Kidney (tissue), 14 donors: Measurements from ENCODE around the gene PPP6C. TPM values are rescaled to one million over a fixed set of nuclear protein-coding genes. Genes with fewer than 3 reads are reported as not detected.

Experiments
- DNase-seq, 5 donors: peaks; one replicate each; pipeline ENCODE4 v3.0.0-alpha.2; 2013 to 2020
- FAIRE-seq: peaks from 2 replicates; lab custom pipeline; 2012; peaks lifted over from hg19 to GRCh38; lab: Jason Lieb, UNC
- H3K27ac ChIP-seq, 2 donors: one replicate each; pipeline ENCODE4 v1.7.0; 2013; ENCODE audit warnings: low read depth in 2 of 2, low read length in 2 of 2, inconsistent platforms in 1 of 2
- H3K27me3 ChIP-seq: one replicate; pipeline ENCODE4 v1.7.1; 2013; ENCODE audit warnings: low read length, inconsistent platforms; ENCODE audit not compliant: control insufficient read depth, insufficient read depth
- H3K36me3 ChIP-seq, 3 donors: one replicate each; pipeline versions ENCODE4 v1.7.0 to v1.7.1; 2013; ENCODE audit warnings: low read length in 3 of 3, control low read depth in 1 of 3, inconsistent platforms in 1 of 3; ENCODE audit not compliant: insufficient read depth in 3 of 3, control insufficient read depth in 2 of 3
- H3K4me1 ChIP-seq, 3 donors: one replicate each; pipeline versions ENCODE4 v1.7.0 to v1.7.1; 2013; ENCODE audit warnings: low read length in 3 of 3, inconsistent platforms in 1 of 3, low read depth in 1 of 3; ENCODE audit not compliant: control insufficient read depth in 2 of 3, insufficient read depth in 2 of 3
- H3K4me3 ChIP-seq, 3 donors: one replicate each; pipeline versions ENCODE4 v1.7.0 to v1.8.1; 2013; ENCODE audit warnings: low read length in 3 of 3, control low read depth in 1 of 3, inconsistent platforms in 1 of 3
- H3K9ac ChIP-seq, 3 donors: one replicate each; pipeline versions ENCODE4 v1.7.0 to v1.7.1; 2013; ENCODE audit warnings: low read length in 3 of 3, control low read depth in 1 of 3, inconsistent platforms in 1 of 3
- H3K9me3 ChIP-seq, 3 donors: one replicate each; pipeline versions ENCODE4 v1.7.0 to v1.7.1; 2013; ENCODE audit warnings: low read length in 3 of 3, control low read depth in 1 of 3, inconsistent platforms in 1 of 3; ENCODE audit not compliant: control insufficient read depth in 2 of 3, insufficient read depth in 1 of 3
- intact Hi-C: fragments of 100-400 bp; cut with DNase I; formaldehyde crosslinking; loops from one replicate; pipeline ENCODE4 v1.11.1; 2022
- polyA plus RNA-seq: library from polyadenylated mRNA; stranded (reverse); fragments of 350-450 nt; fragmentation: Illumina TruSeq; extraction: RNeasy Lipid Tissue Mini Kit (QIAGEN cat#74804); gene quantifications from one replicate; pipeline ENCODE4 v1.2.3, GENCODE V29; 2014; ENCODE audit warnings: low read depth, low replicate concordance; ENCODE audit not compliant: insufficient read depth
- total RNA-seq: library from RNA; stranded (reverse); fragmentation: NEBNext Ultra II Directional; extraction: Animal tissue kit (Norgen Biotek cat#: 25700); gene quantifications from one replicate; pipeline ENCODE4 v1.2.1, GENCODE V29; 2021
- TF ChIP-seq, protein P1 (sequence below): IDR thresholded peaks from 3 replicates; pipeline ENCODE4 v1.5.1; 2012; ENCODE audit warnings: mild to moderate bottlenecking, moderate library complexity, borderline replicate concordance; ENCODE audit not compliant: insufficient read depth; ENCODE audit errors: extremely low read depth
- donor health status: control.
- donor health status: control.
- donor health status: control.
- donor health status: control.
- donor health status: control.
- donor health status: DM: yes; HTN: yes; CAD: no.
- donor health status: Normal renal cell carcinoma (clear cell type).

The PPP6C gene
- total and polyA plus RNA-seq, 2 donors from 2014 or later = 30.4 to 43.9 TPM

DNA sequence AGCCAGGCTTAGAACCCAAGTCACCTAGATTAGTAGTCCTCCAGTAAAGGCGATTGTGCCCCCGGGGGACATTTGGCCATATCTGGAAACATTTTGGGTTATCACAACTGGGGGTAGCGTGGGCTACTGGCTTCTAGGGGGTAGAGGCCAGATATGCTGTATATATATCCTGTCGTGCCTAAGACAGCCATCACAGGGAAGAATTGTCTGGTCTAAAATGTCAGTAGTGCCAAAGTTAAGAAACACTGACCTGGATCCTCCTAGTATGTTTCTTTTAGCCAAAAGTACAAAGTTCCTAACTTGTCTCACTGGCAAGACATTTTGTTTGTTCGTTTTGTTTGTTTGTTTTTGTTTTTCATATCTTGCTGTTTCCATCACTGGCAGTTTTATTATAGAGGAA is 24.6 kb upstream of the PPP6C start:
- no peaks in the 10 kb centered on the region for H3K9me3 ChIP-seq
- no peaks in the 10 kb centered on the region for H3K27me3 ChIP-seq
- FAIRE-seq (no peak), DNase-seq (no peak)
- H3K4me1 ChIP-seq = no peaks in the 10 kb centered on the region
- no peak overlapping the region for H3K27ac ChIP-seq
- TF ChIP-seq, protein P1, sequence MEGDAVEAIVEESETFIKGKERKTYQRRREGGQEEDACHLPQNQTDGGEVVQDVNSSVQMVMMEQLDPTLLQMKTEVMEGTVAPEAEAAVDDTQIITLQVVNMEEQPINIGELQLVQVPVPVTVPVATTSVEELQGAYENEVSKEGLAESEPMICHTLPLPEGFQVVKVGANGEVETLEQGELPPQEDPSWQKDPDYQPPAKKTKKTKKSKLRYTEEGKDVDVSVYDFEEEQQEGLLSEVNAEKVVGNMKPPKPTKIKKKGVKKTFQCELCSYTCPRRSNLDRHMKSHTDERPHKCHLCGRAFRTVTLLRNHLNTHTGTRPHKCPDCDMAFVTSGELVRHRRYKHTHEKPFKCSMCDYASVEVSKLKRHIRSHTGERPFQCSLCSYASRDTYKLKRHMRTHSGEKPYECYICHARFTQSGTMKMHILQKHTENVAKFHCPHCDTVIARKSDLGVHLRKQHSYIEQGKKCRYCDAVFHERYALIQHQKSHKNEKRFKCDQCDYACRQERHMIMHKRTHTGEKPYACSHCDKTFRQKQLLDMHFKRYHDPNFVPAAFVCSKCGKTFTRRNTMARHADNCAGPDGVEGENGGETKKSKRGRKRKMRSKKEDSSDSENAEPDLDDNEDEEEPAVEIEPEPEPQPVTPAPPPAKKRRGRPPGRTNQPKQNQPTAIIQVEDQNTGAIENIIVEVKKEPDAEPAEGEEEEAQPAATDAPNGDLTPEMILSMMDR = no peak
- intact Hi-C loops = no loop called here
- H3K4me3 ChIP-seq = no peak overlapping the region
- no peak overlapping the region for H3K9ac ChIP-seq
- peaks cover 0 to 2% (median 0%) of the 10 kb centered on the region in 3 donors for H3K36me3 ChIP-seq

GRCh38 chr9:125204477-125204876 is 14.9 kb upstream of the PPP6C start:
- intact Hi-C loops = no loop called here
- peaks cover 0 to 6% (median 1%) of the 10 kb centered on the region in 3 donors for H3K4me1 ChIP-seq
- H3K4me3 ChIP-seq = no peak overlapping the region
- no peaks in the 10 kb centered on the region for H3K9me3 ChIP-seq
- DNase-seq (no peak), FAIRE-seq (no peak)
- peaks cover 0 to 14% (median 9%) of the 10 kb centered on the region in 3 donors for H3K36me3 ChIP-seq
- no peak overlapping the region for H3K9ac ChIP-seq
- no peaks in the 10 kb centered on the region for H3K27me3 ChIP-seq
- TF ChIP-seq, protein P1 = no peak
- H3K27ac ChIP-seq = no peak overlapping the region

GRCh38 chr9:125202846-125203618 is 13.4 kb upstream of the PPP6C start:
- Histone ChIP-seq H3K9ac (no peak overlapping the region), H3K36me3 (peaks cover 0 to 14% (median 9%) of the 10 kb centered on the region in 3 donors), H3K9me3 (no peaks in the 10 kb centered on the region), H3K27ac (no peak overlapping the region), H3K4me1 (peaks cover 0 to 6% (median 3%) of the 10 kb centered on the region in 3 donors), H3K4me3 (no peak overlapping the region), H3K27me3 (no peaks in the 10 kb centered on the region)
- DNase-seq (no peak), FAIRE-seq (no peak)
- intact Hi-C loops = no loop called here
- TF ChIP-seq, protein P1 = no peak
